HepG2 (cell line): ENCODE data around the gene TLR9. TPM values are rescaled to one million over a fixed set of nuclear protein-coding genes. Genes with fewer than 3 reads are reported as not detected.
A peak's percentile ranks its signal among the peaks of the same experiment; 100 is the strongest.

Source experiments
- ARID2 ChIP-seq: sonication (generic); formaldehyde crosslinking; IDR thresholded peaks from 2 replicates; pipeline ENCODE4 v1.8.1; 2022; ENCODE audit warnings: mild to moderate bottlenecking, missing genetic modification reagents, borderline replicate concordance
- ARNT ChIP-seq: fragments of 450-650 bp; IDR thresholded peaks from 2 replicates; pipeline ENCODE4 v1.6.1; 2017
- ATRX ChIP-seq: sonication (generic); formaldehyde crosslinking; IDR thresholded peaks from 2 replicates; pipeline ENCODE4 v1.4.0; 2020; ENCODE audit warnings: missing genetic modification reagents, borderline replicate concordance
- FLYWCH1 ChIP-seq: sonication (generic); formaldehyde crosslinking; IDR thresholded peaks from 2 replicates; pipeline ENCODE4 v1.8.1; 2023; ENCODE audit warnings: mild to moderate bottlenecking, missing genetic modification reagents
- HIVEP1 ChIP-seq: sonication (generic); formaldehyde crosslinking; IDR thresholded peaks from 2 replicates; pipeline ENCODE4 v1.4.0; 2020; ENCODE audit warnings: mild to moderate bottlenecking, missing genetic modification reagents
- KLF11 ChIP-seq: IDR thresholded peaks from 2 replicates; pipeline ENCODE4 v1.6.1; 2016; ENCODE audit warnings: missing compliant biosample characterization
- PPARG ChIP-seq: conservative IDR thresholded peaks from 2 replicates; pipeline ENCODE4 v1.6.1; 2016; ENCODE audit warnings: missing biosample characterization, missing genetic modification reagents
- RXRA ChIP-seq: sonication (generic); formaldehyde crosslinking; IDR thresholded peaks from 2 replicates; pipeline ENCODE4 v1.5.1; 2020; ENCODE audit warnings: missing genetic modification reagents
- SIX1 ChIP-seq: sonication (generic); formaldehyde crosslinking; IDR thresholded peaks from 2 replicates; pipeline ENCODE4 v1.4.0; 2020; ENCODE audit warnings: missing genetic modification reagents, borderline replicate concordance
- SNAPC2 ChIP-seq: sonication (generic); formaldehyde crosslinking; IDR thresholded peaks from 2 replicates; pipeline ENCODE4 v1.8.1; 2022; ENCODE audit warnings: mild to moderate bottlenecking, missing genetic modification reagents
- STAT5B ChIP-seq: sonication (generic); formaldehyde crosslinking; IDR thresholded peaks from 2 replicates; pipeline ENCODE4 v1.4.0; 2020; ENCODE audit warnings: missing genetic modification reagents
- YY1 ChIP-seq: IDR thresholded peaks from 2 replicates; pipeline ENCODE4 v1.6.1; 2011; ENCODE audit warnings: low read length, low read depth, moderate library complexity, mild to moderate bottlenecking; ENCODE audit not compliant: insufficient read depth, insufficient replicate concordance
- ZKSCAN5 ChIP-seq: sonication (generic); formaldehyde crosslinking; IDR thresholded peaks from 2 replicates; pipeline ENCODE4 v1.5.1; 2020; ENCODE audit warnings: mild to moderate bottlenecking, missing genetic modification reagents
- ZNF143 ChIP-seq: sonication (generic); formaldehyde crosslinking; IDR thresholded peaks from 2 replicates; pipeline ENCODE4 v1.4.0; 2020; ENCODE audit warnings: missing genetic modification reagents
- ZNF17 ChIP-seq: sonication (generic); formaldehyde crosslinking; IDR thresholded peaks from 2 replicates; pipeline ENCODE4 v1.5.0; 2020; ENCODE audit warnings: mild to moderate bottlenecking, missing genetic modification reagents
- ZNF446 ChIP-seq: sonication (generic); formaldehyde crosslinking; IDR thresholded peaks from 2 replicates; pipeline ENCODE4 v1.5.0; 2020; ENCODE audit warnings: mild to moderate bottlenecking, missing genetic modification reagents
- ZNF512 ChIP-seq: sonication (generic); formaldehyde crosslinking; IDR thresholded peaks from 2 replicates; pipeline ENCODE4 v1.4.0; 2020; ENCODE audit warnings: mild to moderate bottlenecking, missing genetic modification reagents
- ZNF670 ChIP-seq: sonication (generic); formaldehyde crosslinking; IDR thresholded peaks from 2 replicates; pipeline ENCODE4 v1.8.0; 2022; ENCODE audit warnings: mild to moderate bottlenecking, missing genetic modification reagents, borderline replicate concordance
- ZNF687 ChIP-seq: sonication (generic); formaldehyde crosslinking; IDR thresholded peaks from 2 replicates; pipeline ENCODE4 v1.5.1; 2020; ENCODE audit warnings: mild to moderate bottlenecking, missing genetic modification reagents, moderate library complexity
- ZNF7 ChIP-seq: IDR thresholded peaks from 2 replicates; pipeline ENCODE4 v1.6.1; 2016; ENCODE audit warnings: missing biosample characterization, missing genetic modification reagents
- polyA plus RNA-seq, 8 experiments: library from polyadenylated mRNA; depleted of rRNA in 3 of 8; stranded (reverse) in 7 of 8; unstranded in 1 of 8; fragments of >200 nt; fragmentation: Illumina TruSeq in 4 of 8; extraction: Trizol in 4 of 8; gene quantifications; 2 replicates each; pipeline versions ENCODE4 v1.2.1 to v1.2.3, GENCODE V29; 2011 to 2016; ENCODE audit warnings: low read depth in 4 of 8, missing spikeins in 1 of 8, mixed read lengths in 1 of 8; ENCODE audit not compliant: insufficient read depth in 1 of 8
- total RNA-seq, 5 experiments: library from RNA; depleted of rRNA; stranded (reverse); fragments of >200 nt; fragmentation: Illumina TruSeq; extraction: Trizol; gene quantifications; 2 replicates each; pipeline ENCODE4 v1.2.3, GENCODE V29; 2016; ENCODE audit warnings: low read depth in 1 of 5
- TF ChIP-seq, protein P1 (sequence below): IDR thresholded peaks from 2 replicates; pipeline ENCODE4 v1.4.0; 2020; ENCODE audit warnings: mild to moderate bottlenecking, missing genetic modification reagents
- TF ChIP-seq, protein P2 (sequence below): sonication (generic); formaldehyde crosslinking; IDR thresholded peaks from 2 replicates; pipeline ENCODE4 v1.4.0; 2020; ENCODE audit warnings: missing genetic modification reagents

Gene TLR9
- total and polyA plus RNA-seq, 2 of the 13 experiments (the other 11 are each of a cell fraction or from before 2014, with no cell fraction given) = not detected

DNA sequence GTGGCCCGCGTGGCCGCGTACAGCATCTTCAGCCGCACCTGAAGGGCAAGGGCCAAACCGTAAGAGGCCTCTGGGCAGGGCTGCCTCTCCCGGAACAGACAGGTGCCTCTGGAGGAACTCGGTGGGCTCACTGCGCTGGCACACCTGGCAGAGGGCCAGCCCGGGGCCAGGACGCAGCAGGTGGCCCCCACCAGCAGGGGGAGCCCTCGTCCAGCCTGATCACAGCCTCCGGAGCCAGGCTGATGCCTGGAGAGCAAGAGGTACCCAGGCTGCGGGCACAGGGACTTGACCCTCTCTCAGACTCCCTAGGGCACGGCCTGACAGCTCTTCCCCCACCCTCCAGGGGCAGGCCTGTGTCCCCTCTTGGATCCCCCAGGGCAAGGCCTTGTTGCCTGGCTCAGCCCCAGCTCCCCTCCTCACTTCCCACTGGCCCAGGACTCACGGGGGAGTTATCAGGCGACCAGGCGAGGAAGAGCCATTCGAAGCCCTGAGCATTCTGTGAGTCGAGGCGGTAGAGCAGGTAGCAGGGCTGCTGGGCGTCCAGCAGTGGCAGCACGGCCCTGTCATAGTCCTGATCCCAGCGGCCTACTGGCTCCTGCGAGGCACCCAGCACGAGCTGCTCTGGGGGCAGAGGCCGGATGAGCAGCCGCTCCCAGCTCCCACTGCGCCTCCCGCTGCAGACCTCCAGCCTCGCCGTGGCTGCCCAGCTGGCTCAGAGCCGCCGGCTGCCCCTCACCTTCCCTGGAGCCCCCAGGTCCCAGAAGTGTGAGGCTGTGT, 6.2 kb upstream of the TLR9 start (continued):
- no peak for TF ChIP-seq SIX1
- TF ChIP-seq ZNF7 (CRISPR knock-in tag) = no peak
- TF ChIP-seq RXRA = no peak
- TF ChIP-seq, protein P1, sequence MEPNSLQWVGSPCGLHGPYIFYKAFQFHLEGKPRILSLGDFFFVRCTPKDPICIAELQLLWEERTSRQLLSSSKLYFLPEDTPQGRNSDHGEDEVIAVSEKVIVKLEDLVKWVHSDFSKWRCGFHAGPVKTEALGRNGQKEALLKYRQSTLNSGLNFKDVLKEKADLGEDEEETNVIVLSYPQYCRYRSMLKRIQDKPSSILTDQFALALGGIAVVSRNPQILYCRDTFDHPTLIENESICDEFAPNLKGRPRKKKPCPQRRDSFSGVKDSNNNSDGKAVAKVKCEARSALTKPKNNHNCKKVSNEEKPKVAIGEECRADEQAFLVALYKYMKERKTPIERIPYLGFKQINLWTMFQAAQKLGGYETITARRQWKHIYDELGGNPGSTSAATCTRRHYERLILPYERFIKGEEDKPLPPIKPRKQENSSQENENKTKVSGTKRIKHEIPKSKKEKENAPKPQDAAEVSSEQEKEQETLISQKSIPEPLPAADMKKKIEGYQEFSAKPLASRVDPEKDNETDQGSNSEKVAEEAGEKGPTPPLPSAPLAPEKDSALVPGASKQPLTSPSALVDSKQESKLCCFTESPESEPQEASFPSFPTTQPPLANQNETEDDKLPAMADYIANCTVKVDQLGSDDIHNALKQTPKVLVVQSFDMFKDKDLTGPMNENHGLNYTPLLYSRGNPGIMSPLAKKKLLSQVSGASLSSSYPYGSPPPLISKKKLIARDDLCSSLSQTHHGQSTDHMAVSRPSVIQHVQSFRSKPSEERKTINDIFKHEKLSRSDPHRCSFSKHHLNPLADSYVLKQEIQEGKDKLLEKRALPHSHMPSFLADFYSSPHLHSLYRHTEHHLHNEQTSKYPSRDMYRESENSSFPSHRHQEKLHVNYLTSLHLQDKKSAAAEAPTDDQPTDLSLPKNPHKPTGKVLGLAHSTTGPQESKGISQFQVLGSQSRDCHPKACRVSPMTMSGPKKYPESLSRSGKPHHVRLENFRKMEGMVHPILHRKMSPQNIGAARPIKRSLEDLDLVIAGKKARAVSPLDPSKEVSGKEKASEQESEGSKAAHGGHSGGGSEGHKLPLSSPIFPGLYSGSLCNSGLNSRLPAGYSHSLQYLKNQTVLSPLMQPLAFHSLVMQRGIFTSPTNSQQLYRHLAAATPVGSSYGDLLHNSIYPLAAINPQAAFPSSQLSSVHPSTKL (CRISPR knock-in tag) = no peak
- TF ChIP-seq ZNF512 (CRISPR knock-in tag) = no peak
- TF ChIP-seq ZNF670 (CRISPR knock-in tag) = no peak
- no peak for TF ChIP-seq KLF11
- no peak for TF ChIP-seq SNAPC2 (CRISPR knock-in tag)
- no peak for TF ChIP-seq ZNF17 (CRISPR knock-in tag)
- TF ChIP-seq, protein P2, sequence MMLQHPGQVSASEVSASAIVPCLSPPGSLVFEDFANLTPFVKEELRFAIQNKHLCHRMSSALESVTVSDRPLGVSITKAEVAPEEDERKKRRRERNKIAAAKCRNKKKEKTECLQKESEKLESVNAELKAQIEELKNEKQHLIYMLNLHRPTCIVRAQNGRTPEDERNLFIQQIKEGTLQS (CRISPR knock-in tag) = no peak
- no peak for TF ChIP-seq FLYWCH1 (CRISPR knock-in tag)
- TF ChIP-seq ATRX (CRISPR knock-in tag) = no peak
- no peak for TF ChIP-seq PPARG (CRISPR knock-in tag)
- no peak for TF ChIP-seq ARID2 (CRISPR knock-in tag)
- no peak for TF ChIP-seq STAT5B (CRISPR knock-in tag)
- TF ChIP-seq ZNF446 (CRISPR knock-in tag) = no peak
- no peak for TF ChIP-seq ARNT
- no peak for TF ChIP-seq ZKSCAN5 (CRISPR knock-in tag)
- peak; percentile 22 for TF ChIP-seq YY1
- TF ChIP-seq HIVEP1 = 0 out of 2 replicates have a peak, but pooled peaks have one; percentile 11
- TF ChIP-seq ZNF143 (CRISPR knock-in tag) = no peak
- TF ChIP-seq ZNF687 (CRISPR knock-in tag) = peak; percentile 68
